ENCODE results near the gene RETREG1.

Gene RETREG1

DNA sequence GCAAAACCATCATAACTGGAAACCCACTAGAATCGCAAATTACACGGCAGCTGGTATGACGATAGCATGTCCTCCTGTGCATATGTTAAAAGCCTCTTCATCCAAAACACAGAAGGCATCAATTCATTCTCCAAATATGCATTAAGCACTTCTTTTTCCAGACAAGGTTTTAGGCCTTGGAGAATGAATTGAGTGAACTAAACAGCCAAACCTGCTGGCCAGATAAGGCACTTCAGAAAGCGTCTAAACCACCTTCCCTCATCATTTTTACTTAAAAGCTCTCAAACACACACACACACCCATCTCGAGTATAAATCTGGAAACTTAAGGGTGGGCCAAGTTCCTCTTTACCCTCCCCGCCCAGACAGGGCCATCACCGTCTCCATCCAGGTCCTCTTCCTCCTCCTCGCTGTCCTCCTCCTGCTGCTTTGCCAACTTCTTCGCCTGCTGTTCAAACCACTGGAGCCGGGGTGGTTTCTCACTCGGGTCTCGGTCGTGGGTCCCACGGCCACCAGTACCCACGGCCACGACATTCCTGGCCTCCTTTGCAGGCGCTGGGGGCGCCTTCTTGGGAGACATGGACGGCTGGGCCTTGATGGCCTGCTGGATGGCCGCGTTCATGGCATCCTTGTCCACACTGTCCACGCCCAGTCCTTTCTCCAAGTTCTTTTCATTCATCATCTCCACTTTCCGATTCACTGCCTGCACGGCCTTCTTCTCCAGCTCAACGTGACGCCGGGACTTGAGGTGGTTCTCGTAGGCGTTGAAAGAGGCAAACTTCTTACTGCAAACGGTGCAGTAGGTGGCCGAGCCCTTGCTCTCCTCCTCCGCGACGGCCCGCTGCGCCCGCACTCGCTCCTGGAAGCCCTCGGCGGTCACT is 151.9 kb downstream of the RETREG1 start:
- H3K4me3 ChIP-seq (replicated peaks; ENCODE audit: low read depth, low read length): peak overlapping the region; percentile 88
- TF ChIP-seq, protein P1, sequence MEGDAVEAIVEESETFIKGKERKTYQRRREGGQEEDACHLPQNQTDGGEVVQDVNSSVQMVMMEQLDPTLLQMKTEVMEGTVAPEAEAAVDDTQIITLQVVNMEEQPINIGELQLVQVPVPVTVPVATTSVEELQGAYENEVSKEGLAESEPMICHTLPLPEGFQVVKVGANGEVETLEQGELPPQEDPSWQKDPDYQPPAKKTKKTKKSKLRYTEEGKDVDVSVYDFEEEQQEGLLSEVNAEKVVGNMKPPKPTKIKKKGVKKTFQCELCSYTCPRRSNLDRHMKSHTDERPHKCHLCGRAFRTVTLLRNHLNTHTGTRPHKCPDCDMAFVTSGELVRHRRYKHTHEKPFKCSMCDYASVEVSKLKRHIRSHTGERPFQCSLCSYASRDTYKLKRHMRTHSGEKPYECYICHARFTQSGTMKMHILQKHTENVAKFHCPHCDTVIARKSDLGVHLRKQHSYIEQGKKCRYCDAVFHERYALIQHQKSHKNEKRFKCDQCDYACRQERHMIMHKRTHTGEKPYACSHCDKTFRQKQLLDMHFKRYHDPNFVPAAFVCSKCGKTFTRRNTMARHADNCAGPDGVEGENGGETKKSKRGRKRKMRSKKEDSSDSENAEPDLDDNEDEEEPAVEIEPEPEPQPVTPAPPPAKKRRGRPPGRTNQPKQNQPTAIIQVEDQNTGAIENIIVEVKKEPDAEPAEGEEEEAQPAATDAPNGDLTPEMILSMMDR (IDR thresholded peaks at IDR 0.05; ENCODE audit: low read length, missing control alignments): peak; percentile 1
- no peak for DNase-seq (ENCODE audit: low read depth)

DNA sequence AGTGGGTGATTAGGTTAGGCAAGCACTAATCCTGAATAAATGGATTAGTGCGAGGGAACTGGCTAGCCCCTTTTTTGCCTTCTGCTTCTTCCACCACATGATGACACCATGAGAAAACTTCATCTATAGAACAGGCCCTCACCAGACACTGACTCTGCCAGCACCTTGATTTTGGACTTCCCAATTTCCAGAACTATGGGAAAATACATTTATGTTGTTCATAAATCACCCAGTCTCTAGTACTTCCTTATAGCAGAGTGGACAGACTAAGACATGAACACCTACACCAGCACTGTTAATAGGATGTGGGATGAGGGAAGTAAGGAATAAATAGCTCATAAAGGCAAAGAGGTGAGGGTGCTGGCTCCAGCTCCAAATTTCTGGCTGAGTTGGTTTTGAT is 152.6 kb downstream of the RETREG1 start:
- DNase-seq (ENCODE audit: low read depth): no peak
- H3K4me3 ChIP-seq (replicated peaks; ENCODE audit: low read depth, low read length): peak overlapping the region; percentile 88
- TF ChIP-seq, protein P1 (IDR thresholded peaks at IDR 0.05; ENCODE audit: low read length, missing control alignments): no peak

DNA sequence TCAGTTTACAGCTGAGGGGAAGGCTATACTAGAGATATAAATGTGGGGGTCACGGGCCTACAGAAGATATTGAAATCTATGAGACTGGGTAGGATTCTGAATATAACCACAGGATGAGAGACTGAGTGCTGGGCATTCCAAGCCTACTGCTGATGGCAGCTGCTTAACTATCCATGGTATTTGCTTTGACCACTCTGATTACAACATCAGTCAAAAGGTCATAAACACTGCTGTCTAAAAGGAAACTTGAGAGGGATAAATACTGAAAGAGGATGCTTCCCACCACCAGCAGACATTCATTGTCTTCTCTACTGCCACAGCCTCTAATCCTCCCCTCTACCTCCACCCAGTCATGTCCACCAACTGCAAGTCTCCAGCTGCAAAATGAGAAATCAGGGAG is 155.0 kb downstream of the RETREG1 start:
- no peak overlapping the region for H3K4me3 ChIP-seq (replicated peaks; ENCODE audit: low read depth, low read length)

DNA sequence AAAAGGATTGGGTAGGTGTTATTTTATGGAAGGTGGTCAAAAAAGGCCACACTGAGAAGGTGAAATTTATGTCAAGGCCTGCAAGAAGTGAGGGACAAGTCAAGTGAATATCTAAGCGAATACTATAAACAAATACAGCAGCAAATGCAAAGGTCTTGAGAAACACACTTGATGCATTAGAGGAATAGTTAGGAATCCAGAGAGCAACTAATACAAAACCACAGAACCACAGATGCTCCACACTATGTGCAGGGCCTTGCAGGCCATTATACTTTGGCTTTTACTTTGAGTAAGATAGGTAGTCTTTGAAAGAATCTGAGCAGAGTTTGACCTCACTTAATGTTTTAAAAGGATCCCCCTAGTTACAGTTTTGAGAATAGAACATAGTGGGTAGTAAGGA is 155.8 kb downstream of the RETREG1 start:
- TF ChIP-seq, protein P1 (IDR thresholded peaks at IDR 0.05; ENCODE audit: low read length, missing control alignments): no peak
- no peak for DNase-seq (ENCODE audit: low read depth)
- H3K4me3 ChIP-seq (replicated peaks; ENCODE audit: low read depth, low read length): no peak overlapping the region

More for the DNA sequence above, 155.0 kb downstream of the RETREG1 start:
- DNase-seq (ENCODE audit: low read depth): peak; percentile 82
- TF ChIP-seq, protein P1 (IDR thresholded peaks at IDR 0.05; ENCODE audit: low read length, missing control alignments): no peak

DNA sequence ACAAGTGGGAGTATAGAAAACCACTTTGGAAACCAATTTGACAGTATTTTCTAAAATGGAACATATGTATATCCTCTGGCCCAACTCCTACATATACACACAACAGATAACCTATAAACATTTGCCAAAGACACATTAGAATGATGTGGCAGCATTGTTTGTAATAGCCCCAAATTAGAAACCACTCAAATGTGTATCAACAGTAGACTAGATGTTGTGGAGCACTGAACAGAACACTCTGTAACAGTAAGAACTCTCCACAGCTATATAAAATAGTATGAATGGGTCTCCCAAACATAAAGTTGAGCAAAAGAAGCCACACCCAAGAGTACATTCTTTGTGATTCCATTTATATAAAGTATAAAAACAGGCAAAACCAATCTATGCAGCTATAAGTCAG is 157.3 kb downstream of the RETREG1 start:
- DNase-seq (ENCODE audit: low read depth): no peak
- TF ChIP-seq, protein P1 (IDR thresholded peaks at IDR 0.05; ENCODE audit: low read length, missing control alignments): no peak
- H3K4me3 ChIP-seq (replicated peaks; ENCODE audit: low read depth, low read length): no peak overlapping the region

GRCh38 chr5:16457853-16458252 is 158.9 kb downstream of the RETREG1 start:
- TF ChIP-seq, protein P1 (IDR thresholded peaks at IDR 0.05; ENCODE audit: low read length, missing control alignments): no peak
- H3K4me3 ChIP-seq (replicated peaks; ENCODE audit: low read depth, low read length): no peak overlapping the region
- DNase-seq (ENCODE audit: low read depth): no peak

DNA sequence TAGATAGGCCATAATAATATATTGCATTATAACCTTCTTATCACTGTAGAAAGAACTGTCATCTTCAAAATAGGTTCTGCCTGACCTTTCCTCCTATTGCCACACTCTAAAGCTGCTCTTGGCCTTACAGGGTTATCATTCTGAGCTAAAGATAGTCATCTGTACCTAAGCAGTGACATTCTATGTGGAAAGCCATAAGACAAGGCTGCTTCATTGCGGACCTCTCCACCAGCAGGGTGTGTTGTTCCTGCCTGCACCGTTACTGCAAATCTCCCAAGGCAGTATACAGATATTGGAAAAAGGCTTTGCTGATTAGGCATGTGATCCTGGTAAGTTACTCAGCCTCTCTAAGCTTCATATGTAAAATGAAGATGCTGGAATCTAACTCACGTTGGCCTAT is 159.3 kb downstream of the RETREG1 start:
- DNase-seq (ENCODE audit: low read depth): no peak
- no peak overlapping the region for H3K4me3 ChIP-seq (replicated peaks; ENCODE audit: low read depth, low read length)
- TF ChIP-seq, protein P1 (IDR thresholded peaks at IDR 0.05; ENCODE audit: low read length, missing control alignments): peak; percentile 11
